ENCODE data around the gene ANKMY2.
"Not testable (repeated sequence)": the region's sequence is repeated elsewhere in the genome, so short reads cannot be mapped to it uniquely, and the experiment has no call there.

ANKMY2 gene

DNA sequence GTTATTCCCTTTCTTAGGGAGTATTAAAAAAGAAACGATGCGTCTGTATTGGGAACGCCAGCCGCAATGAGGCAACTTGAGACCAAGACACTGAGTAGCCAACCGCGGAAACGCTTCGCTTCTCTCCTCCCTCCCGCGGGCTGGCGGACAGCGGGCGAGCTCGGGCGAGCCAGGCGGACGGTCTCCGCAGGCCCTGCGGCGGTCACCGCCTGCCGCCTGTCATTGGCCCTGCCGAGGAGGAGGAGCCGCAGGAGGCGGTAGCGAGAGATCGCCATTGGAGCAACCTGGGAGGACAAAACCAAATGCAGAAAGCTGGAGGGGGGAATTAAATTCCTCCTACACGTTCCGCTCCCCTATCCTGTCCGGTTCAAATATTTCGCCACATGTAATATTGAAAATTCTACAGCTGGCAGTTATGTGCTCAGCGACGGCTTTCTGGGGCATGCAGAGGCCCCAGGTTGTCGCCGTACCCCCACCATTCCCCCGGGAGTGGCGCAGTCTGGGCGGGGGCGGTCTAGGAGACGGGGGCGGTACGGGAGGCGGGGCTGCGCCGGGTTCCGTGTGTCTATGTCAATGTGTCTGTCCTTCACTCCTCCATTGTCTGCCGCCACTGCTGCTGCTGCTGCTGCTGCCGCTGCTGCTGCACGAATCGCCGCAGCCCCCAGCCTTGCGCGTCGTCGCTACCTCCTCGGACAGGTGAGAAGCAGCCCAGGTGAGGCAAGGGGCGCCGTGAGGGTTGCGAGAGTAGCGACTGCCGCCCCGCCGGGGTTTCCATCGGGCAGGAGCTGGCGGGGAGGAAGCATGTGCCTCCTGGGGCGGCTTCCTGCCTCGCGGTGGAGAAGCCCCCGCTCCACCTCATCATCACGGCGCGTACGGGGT lies at the start of gene ANKMY2, which contains the start of gene BZW2:
Gene ANKMY2, minus strand, starts transcription at position 162 of the 879 bp plus-strand sequence. CDS start 181 bp downstream, outside the sequence.
Gene BZW2, plus strand, starts transcription at position 589 of the 879 bp plus-strand sequence. CDS start 19,263 bp downstream, outside the sequence.
- peak; percentile 84 to 86 for DNase-seq (ENCODE audit: low read depth in 2 of 2, low spot score in 1 of 2)

DNA sequence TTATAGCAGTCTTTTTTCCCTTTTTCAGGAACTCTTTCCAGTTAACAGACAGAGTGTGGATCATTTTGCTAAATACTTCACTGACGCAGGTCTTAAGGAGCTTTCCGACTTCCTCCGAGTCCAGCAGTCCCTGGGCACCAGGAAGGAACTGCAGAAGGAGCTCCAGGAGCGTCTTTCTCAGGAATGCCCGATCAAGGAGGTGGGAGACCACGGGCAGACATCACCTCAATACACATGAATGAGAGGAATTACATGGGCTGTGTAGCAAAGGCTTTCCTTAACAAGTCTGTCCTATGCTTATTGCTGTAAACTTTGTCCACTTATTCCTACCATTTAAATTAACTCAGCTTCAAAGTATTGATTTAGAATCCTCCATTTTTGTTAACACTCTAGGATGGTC lies 49.3 kb upstream of the ANKMY2 start:
- DNase-seq (ENCODE audit: low read depth in 2 of 2, low spot score in 1 of 2): no peak

DNA sequence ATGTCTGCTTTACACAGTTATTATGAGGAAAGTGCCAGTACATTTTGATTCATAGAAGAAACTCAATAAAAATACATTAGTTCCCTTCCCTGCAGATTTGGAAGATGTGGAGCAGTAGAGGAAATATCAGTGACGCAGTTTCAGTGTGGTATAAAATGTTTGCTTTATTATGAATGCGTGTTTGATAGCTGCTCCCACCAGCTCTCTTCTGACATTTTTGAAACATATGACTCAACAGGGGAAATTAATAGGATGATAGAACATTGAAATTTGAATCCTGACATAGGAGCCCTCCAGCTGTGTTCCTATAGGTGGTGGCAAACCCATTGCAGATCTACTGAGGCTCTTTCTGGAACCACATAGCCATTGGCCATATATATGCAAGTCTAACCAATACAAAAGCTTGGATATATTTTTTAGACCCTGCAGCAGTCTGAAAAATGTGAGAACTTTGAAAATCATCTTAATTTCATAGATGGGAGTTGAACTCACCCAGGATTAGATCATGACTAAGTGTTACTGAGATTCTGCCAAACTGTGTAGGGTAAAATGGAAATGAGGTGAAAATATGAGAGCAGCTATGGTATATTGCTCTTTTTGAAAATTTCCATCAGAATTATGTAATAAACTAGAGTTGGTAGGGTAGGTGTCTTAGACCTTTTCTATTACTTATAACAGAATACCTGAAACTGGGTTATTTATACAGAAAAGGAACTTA lies 48.2 kb upstream of the ANKMY2 start:
- DNase-seq (ENCODE audit: low read depth in 2 of 2, low spot score in 1 of 2): no peak

DNA sequence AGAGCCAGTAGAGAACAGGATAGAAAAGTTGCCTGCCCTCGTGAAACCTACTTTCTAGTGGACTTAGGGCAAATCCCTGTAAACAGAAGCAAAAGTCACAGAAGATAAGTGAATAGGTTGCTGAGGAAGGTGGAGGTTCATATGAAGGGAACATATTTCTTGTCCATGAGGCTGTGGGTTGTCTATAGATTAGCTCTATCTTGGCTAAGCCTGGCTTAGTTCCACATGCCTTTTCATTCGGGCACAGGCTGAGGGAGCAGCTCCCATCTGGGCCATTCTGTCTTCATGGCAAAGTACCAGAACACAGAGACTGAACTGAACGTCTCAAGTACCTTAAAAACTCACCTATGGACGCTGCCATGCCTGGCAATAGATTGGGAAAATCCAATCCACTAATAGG lies 45.7 kb upstream of the ANKMY2 start:
- DNase-seq (ENCODE audit: low read depth in 2 of 2, low spot score in 1 of 2): no peak

DNA sequence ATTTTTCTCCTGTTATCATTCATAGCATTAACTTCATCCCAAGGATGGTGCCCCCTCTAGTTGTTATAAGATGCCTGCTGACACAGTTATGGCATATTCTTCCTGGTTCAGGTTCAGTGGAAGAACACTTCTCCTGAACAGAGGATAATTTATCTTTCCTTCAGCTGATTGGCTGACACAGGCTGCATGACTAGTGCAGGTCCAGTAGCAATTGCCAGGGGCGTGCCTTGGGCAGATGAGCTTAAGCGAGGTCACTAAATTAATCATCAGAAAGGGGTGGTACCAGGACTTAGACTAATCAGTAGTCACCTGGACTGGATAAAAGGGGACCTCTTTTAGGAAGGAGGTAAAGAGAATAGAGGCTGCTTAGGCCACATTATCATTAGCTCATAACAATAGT lies 42.7 kb upstream of the ANKMY2 start:
- no peak for DNase-seq (ENCODE audit: low read depth in 2 of 2, low spot score in 1 of 2)

DNA sequence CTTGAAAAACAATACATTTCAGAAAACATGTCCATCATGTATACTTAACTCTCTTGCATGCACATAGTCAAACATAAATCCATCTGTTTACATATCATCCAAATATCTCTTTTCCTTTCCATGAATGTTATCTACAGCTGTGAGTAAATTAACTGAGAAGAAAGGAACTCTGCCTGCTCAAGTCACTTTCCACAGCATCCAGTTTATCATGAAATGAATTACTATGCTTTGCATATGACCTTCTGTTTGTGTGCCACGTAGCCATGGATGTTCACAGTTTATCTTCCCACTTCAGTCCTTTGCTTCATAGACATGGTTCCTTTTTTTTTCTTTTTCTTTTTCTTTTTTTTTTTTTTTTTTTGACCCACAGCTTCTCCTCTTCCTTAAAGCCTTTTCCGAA lies 40.0 kb upstream of the ANKMY2 start:
- no peak for DNase-seq (ENCODE audit: low read depth in 2 of 2, low spot score in 1 of 2)

DNA sequence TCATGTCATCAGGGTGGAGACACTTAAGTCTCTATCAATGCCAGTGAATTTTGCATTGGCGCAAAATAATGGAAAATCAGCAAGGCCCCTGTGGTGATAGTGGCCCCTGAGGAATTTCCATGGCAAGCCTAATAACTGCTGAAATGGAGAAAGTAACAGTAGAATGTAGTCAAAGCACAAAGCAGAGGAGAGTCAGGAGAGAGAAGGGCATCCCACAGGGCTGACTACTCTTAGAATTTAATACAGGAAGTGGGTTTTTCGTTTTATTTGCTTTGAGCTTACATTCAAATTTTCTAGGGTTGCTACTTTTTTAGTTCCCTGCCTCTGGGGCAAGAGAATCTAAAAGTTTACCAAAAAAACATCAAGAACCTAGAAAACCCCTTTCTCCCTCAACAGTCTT lies 39.4 kb upstream of the ANKMY2 start:
- no peak for DNase-seq (ENCODE audit: low read depth in 2 of 2, low spot score in 1 of 2)

DNA sequence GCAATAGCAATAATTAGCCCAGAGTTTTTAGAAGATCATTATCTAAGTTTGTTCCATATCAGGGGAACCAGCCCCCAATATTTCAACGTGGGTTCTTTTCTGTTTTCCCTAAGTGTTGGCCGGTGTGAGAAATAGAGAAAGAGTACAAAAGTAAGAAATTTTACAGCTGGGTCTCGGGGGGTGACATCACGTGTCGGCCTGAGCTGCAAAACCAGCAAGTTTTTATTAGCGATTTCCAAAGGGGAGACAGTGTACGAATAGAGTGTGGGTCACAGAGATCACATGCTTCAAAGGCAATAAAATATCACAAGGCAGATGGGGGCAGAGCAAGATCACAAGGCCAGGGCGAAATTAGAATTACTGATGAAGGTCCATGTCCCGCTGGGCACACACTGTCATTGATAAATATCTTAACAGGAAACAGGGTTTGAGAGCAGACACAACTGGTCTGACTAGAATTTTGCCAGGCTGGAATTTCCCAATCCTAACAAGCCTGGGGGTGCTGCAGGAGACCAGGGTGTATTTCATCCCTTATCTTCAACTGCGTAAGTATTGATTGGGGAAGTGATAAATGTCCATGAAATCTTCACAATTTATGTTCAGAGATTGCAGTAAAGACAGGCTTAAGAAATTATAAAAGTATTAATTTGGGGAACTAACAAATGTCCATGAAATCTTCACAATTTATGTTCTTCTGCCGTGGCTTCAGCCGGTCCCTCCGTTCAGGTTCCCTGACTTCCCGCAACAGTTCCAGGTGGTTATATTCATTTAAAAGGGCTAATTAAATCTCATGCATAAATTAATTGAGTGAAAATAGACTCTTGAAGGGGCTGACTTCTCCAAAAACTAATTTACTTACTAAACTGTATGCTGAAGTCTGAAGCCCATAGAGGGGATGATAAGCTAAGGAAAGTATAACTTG lies 33.4 kb upstream of the ANKMY2 start:
- DNase-seq (ENCODE audit: low read depth in 2 of 2, low spot score in 1 of 2): not testable (repeated sequence)

DNA sequence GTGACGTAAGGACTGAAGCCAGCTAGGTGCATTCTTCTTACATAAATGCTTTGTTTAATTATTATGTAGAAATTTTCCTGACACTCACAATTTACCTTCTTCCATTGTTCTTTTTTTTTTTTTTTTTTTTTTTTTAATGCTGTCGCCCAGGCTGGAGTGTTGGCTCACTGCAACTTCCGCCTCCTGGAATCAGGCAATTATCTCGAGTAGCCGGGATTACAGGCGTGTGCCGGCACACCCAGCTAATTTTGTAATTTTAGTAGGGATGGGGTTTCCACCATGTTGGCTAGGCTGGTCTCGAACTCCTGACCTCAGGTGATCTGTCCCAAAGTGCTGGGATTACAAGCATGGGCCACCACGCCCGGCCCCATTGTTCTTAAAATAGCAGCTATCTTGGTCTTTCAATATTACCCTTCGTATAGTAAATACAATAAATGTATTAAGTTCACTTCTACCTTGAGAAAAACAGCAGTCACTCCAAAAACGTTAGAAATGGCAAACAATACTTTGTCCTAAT lies 32.5 kb upstream of the ANKMY2 start:
- DNase-seq (ENCODE audit: low read depth in 2 of 2, low spot score in 1 of 2): no peak

DNA sequence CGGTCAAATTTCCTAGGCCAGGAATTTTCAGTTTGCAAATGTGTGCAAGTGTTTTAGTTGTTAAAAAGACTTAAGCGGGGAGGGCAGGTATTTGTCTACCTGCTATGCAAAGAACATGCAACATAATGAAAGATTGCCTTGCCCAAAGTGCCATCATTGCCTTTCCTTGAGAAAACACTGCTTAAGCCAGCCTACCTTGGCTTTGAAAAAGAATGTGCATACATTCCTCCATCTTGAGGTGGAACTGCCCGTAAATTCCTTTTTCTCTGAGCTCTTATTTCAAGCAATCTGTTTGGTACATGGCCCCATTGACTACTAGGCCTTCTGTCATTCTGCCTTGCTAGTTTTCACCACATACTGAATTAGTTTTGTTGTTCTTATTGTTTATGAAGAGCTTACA lies 29.7 kb upstream of the ANKMY2 start:
- no peak for DNase-seq (ENCODE audit: low read depth in 2 of 2, low spot score in 1 of 2)

DNA sequence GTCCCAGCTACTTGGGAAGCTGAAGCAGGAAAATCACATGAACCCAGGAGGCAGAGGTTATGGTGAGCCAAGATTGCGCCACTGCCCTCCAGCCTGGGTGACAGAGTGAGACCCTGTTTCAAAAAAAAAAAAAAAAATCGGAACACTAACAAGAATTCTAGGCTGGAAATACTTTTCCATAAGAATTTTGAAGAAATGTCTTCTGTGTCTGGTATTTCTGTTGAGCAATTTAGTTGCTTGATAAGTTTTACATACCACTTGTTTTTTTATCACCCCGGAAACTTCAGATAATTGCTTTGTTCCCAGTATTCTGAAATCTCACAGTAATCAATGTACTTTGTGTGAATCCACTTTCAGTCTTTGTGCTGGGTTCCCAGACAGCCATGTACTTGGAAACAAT lies 26.3 kb upstream of the ANKMY2 start:
- DNase-seq (ENCODE audit: low read depth in 2 of 2, low spot score in 1 of 2): no peak

DNA sequence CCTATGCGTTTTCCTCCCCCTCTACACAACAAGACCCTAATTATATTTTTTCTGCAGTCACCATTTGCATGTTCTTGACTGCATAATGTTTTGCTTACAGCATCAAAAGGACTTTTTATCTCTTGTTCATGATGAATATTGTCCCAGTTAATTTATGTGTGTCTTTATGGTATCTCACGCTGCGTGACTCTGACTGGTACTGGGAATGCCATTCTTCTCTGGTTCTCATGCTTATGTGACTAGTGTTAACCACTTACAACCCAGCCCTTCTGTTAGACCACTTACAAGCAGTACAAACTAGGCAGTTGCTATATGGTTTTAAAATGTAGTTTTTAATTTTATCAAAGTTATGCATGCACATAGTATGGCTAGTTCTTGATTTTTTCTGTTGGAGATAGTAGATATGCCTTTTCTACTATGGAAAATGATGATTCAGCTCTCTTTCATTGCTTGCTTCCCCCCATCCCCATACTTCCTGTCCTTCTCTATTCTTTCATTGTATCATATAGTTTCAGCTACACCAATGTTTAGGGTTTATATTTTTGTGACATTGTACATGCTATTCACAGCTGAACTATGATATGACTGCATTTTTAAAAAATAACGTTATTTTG lies 25.3 kb upstream of the ANKMY2 start:
- DNase-seq (ENCODE audit: low read depth in 2 of 2, low spot score in 1 of 2): no peak

DNA sequence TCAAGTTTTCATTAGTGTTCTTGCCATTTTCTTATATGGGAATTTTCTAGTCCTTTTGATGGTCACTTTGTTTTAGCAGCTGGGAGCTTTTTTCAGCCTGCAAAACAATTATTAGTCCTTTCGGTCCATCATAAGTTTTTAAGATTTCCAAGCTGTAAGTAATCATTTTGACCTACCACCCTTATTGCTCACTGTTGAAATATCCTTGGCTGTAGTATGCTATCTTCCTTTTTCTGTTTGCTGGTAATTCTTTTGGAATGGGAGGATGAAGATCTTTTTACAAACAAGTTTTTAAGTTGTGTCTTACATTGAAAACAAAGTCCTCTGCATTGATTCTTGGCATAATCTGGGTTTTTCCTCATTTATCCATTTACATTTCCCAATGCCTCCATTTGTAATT lies 24.5 kb upstream of the ANKMY2 start:
- no peak for DNase-seq (ENCODE audit: low read depth in 2 of 2, low spot score in 1 of 2)

DNA sequence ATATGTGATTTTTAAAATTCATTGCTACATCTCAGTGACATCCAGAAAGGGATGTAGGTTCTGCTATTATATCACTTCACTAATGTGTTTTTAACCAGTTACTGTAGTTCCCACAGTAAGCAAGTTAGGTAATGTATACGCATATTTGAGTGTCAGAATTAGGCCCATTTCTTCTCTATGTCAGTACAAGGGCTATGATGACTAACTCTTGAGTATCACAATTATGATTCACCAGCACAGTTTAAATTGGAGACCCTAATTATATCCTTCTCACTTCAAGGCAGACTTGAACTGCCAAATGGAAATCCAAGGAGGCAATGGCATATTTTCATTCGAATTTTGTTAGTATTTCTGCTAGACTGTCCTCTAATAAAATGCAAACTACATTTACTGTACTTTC lies 24.0 kb upstream of the ANKMY2 start:
- no peak for DNase-seq (ENCODE audit: low read depth in 2 of 2, low spot score in 1 of 2)

DNA sequence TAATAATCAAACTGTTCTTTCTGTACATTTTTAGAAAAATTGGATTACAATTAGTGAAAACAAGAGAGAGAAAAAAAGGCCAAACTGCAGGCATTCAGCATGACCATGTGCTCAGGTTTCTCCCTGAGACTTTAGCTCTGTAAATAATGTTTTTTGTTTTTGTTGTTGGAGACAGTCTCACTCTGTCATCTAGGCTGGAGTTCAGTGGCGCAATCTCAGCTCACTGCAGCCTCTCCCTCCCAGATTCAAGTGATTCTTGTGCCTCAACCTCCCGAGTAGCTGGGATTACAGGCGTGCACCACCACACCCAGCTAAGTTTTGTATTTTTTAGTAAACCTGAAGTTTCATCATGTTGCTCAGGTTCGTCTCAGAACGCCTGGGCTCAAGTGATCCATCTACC lies 23.4 kb upstream of the ANKMY2 start:
- DNase-seq (ENCODE audit: low read depth in 2 of 2, low spot score in 1 of 2): no peak

DNA sequence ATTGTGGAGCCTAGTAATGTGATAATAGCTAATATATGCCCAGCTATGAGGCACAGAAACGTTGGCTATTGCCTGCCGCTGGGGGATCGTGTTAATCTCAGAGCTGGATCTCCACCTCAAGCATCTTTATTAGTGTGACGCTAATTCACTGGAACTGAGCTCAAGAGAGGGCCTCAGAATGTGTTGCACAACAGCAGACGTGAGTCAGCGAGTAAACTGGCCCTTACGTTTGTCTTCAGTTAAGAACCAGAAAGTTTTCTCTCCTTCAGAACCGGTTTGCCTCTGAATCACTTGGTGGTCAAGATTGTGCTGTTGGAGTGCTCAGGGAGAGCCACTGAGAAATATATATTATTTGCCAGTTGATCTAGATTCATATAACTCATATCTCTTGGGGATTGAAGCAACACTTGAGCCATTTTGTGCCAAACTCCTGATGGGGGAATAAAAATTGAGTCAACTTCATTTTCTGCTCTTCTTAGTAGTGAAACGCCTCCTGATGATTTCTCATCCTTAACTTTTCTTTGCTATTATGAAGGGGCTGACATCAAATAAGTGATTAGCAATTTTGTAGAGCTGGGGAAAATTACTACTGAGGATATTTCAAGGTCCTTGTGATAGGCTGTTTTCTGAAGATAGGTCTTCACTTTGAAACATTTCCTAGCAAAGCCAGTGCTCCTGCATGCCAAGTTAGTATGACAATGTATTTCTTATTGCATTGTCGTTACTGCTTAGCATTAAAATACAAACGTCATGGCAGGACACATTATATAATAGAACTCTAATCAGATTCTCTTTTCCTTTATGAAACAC lies 22.7 kb upstream of the ANKMY2 start:
- DNase-seq (ENCODE audit: low read depth in 2 of 2, low spot score in 1 of 2): no peak

DNA sequence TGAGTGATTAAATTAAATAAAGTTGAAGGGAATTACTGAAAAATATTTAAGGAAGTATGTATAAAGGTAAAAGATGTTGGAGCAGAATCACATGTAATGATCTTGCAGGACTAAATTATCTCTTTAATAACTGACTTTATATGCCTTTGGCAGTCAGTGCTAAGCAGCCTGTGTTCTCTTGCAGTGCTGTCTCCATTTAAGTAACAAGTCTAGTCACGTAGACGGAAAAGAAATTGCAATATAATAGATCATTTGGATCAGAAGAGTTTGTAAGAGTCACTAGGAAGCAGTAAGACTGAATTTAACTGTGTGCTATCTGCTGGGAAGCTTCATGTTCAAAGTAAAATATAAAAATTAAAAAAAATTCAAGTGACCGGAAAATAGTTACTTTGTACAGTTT lies 21.8 kb upstream of the ANKMY2 start:
- DNase-seq (ENCODE audit: low read depth in 2 of 2, low spot score in 1 of 2): no peak

DNA sequence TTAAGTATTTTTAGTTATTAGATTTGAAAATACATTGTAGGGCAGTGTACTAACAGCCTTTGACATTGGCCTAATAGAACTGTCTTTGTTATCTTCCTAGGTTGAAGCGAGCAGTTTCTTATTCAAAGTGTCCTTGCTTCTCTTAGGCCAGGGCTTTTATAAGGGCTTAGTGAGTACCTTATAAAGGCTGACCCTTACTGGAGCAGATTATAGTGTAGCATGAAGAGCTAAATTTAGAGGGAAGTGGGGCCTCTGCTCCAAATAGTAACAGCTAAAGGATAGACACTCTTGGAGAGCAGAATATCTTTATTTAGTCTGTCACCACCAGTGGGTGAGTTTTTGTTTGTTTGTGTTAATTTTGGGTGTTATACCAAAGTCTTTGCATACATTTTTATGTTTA lies 16.4 kb upstream of the ANKMY2 start:
- DNase-seq (ENCODE audit: low read depth in 2 of 2, low spot score in 1 of 2): no peak

DNA sequence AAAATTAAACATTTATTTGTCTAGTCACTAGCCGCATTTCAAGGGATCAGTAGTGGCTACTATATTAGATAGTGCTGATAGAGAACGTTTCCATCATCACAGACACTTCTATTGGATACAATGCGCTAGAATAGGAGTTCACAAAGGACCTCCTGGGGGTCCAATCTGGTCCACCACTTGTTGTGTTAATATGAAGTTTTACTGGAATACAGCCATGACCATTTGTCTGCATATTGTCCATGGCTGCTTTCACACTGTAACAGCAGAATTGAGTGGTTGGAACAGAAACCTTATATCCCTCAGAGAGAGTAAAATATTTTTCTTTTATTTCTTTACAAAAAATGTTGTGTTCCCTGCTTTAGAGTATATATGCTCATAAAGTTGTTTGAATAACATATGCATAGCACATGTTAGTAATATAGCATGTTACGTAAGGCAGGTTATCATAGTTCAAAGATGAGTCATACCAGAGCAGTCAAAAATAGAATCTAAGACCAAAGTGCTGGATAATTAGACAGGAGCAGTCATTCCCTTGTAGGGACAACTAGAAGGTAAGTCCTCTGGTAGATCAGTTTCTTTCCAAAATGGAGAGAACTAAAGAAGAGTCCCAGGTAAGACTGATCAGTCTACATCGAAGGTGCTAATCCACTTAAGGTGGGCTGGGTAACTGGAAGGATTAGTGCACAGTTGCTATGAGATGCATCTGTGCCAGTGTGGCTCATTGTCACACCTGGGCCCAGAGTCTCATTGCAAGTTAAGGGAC lies 15.3 kb upstream of the ANKMY2 start:
- DNase-seq (ENCODE audit: low read depth in 2 of 2, low spot score in 1 of 2): no peak

Measured in stimulated activated CD8-positive, alpha-beta memory T cell treated with anti-CD3 and anti-CD28 coated beads, Interleukin-4, amount 100 ng/mL, for 4 hours (primary cell).